OCI-LY1 (cell line): Measurements from ENCODE around the gene ITSN2.

ENCODE experiments used
- EZH2 ChIP-seq: fragments of 200-600 bp; sonication (generic), shearing (Covaris generic); IDR thresholded peaks from 2 replicates; pipeline ENCODE4 v1.8.0; 2017; ENCODE audit warnings: borderline replicate concordance, mixed run types, mild to moderate bottlenecking, antibody characterized with exemption, low read length, moderate library complexity, mixed read lengths
- TF ChIP-seq, protein P1 (sequence below): fragments of 200-600 bp; sonication (generic), shearing (Covaris generic); IDR thresholded peaks from 2 replicates; pipeline ENCODE4 v1.5.1; 2017; ENCODE audit warnings: mild to moderate bottlenecking, antibody characterized with exemption, low read length, moderate library complexity, mixed read lengths

DNA sequence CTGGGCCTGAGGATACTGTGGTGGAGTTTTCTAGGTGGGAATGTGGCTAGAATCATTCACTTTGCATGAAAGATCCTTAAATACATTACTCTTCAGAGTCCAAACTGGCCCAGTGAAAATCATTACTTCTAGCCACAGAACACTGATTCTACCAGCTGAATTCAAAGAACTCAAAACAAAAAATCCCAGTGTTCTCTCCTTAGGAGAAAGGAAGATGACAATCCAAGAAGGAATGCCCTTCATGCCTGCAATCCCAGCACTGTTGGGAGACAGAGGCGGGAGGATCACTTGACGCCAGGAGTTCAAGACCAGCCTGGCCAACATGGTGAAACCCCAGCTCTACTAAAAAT is 150.3 kb downstream of the ITSN2 start:
- TF ChIP-seq, protein P1, sequence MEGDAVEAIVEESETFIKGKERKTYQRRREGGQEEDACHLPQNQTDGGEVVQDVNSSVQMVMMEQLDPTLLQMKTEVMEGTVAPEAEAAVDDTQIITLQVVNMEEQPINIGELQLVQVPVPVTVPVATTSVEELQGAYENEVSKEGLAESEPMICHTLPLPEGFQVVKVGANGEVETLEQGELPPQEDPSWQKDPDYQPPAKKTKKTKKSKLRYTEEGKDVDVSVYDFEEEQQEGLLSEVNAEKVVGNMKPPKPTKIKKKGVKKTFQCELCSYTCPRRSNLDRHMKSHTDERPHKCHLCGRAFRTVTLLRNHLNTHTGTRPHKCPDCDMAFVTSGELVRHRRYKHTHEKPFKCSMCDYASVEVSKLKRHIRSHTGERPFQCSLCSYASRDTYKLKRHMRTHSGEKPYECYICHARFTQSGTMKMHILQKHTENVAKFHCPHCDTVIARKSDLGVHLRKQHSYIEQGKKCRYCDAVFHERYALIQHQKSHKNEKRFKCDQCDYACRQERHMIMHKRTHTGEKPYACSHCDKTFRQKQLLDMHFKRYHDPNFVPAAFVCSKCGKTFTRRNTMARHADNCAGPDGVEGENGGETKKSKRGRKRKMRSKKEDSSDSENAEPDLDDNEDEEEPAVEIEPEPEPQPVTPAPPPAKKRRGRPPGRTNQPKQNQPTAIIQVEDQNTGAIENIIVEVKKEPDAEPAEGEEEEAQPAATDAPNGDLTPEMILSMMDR, result no peak
- no peak for TF ChIP-seq EZH2
